HepG2 (cell line): ENCODE measurements around the gene FGD4. TPM values are rescaled to one million over a fixed set of nuclear protein-coding genes. Genes with fewer than 3 reads are reported as not detected.

Source experiments
- ATAC-seq: fragments of 200-7000 bp; cut with Tn5 transposase; 3 replicates; pipeline ENCODE4 v1.9.1; 2020; ENCODE audit warnings: mild to moderate bottlenecking, moderate library complexity
- BruUV-seq: library from RNA; stranded (reverse); fragments of 400-500 nt; replicated peaks from 2 replicates; lab custom pipeline; 2021; lab: Mats Ljungman, UMichigan
- CTCF ChIA-PET: fragments of 300-600 bp; formaldehyde crosslinking; extraction: SDS; loops from one replicate; lab custom pipeline; 2021; ENCODE audit warnings: low total read pairs, inconsistent platforms, low intra/inter-chr PET ratio; lab: Yijun Ruan, JAX
- POLR2A ChIA-PET: fragments of 350-600 bp; sonication (Branson Sonifier 250); formaldehyde crosslinking; loops from one replicate; lab custom pipeline; 2020; ENCODE audit warnings: antibody characterized with exemption, inconsistent platforms; lab: Yijun Ruan, JAX
- DNase-seq: peaks from one replicate; pipeline ENCODE4 v3.0.0-alpha.2; 2015; ENCODE audit warnings: low spot score
- FAIRE-seq: peaks from 3 replicates; lab custom pipeline; 2011; peaks lifted over from hg19 to GRCh38; lab: Jason Lieb, UNC
- H2AFZ ChIP-seq: one replicate; pipeline ENCODE4 v1.6.1; 2011; ENCODE audit warnings: low read length, inconsistent platforms
- H3K27ac ChIP-seq: fragments of 300-600 bp; 3 replicates; pipeline ENCODE4 v1.8.0; 2011; ENCODE audit warnings: mixed run types, mild to moderate bottlenecking, mixed read lengths, low read length, inconsistent platforms; ENCODE audit not compliant: insufficient read depth; ENCODE audit errors: extremely low read length
- H3K27me3 ChIP-seq, 2 experiments: fragments of 200-600 bp in 1 of 2; 2 replicates in 1 of 2; 3 replicates in 1 of 2; pipeline versions ENCODE4 v1.6.0 to v1.8.0; 2011; ENCODE audit warnings: low read length in 2 of 2, mild to moderate bottlenecking in 2 of 2, moderate library complexity in 2 of 2, inconsistent platforms in 1 of 2; ENCODE audit not compliant: insufficient read depth in 2 of 2, control insufficient read depth in 1 of 2
- H3K36me3 ChIP-seq, 2 experiments: fragments of 200-600 bp in 1 of 2; replicated peaks in 1 of 2; 2 replicates in 1 of 2; 3 replicates in 1 of 2; pipeline versions ENCODE4 v1.5.1 to v1.8.0; 2011; ENCODE audit warnings: low read length in 2 of 2, inconsistent platforms in 1 of 2; ENCODE audit not compliant: insufficient read depth in 2 of 2, control insufficient read depth in 1 of 2
- H3K4me1 ChIP-seq: 2 replicates; pipeline ENCODE4 v1.5.1; 2012; ENCODE audit warnings: low read length, inconsistent platforms; ENCODE audit not compliant: insufficient read depth
- H3K4me2 ChIP-seq: 2 replicates; pipeline ENCODE4 v1.6.0; 2011; ENCODE audit warnings: low read depth, low read length, inconsistent platforms
- H3K4me3 ChIP-seq, 3 experiments: fragments of 200-600 bp in 1 of 3; sonication (generic), shearing (Covaris generic) in 1 of 3; replicated peaks in 1 of 3; 2 replicates each; pipeline ENCODE4 v1.5.1; 2011 to 2016; ENCODE audit warnings: low read length in 3 of 3, inconsistent platforms in 2 of 3, low read depth in 2 of 3, mild to moderate bottlenecking in 2 of 3, control low read depth in 1 of 3, mixed read lengths in 1 of 3; ENCODE audit not compliant: insufficient read depth in 1 of 3
- H3K79me2 ChIP-seq: one replicate; pipeline ENCODE4 v1.6.1; 2011; ENCODE audit warnings: low read length, inconsistent platforms; ENCODE audit not compliant: insufficient read depth
- H3K9ac ChIP-seq: 2 replicates; pipeline ENCODE4 v1.6.0; 2011; ENCODE audit warnings: mild to moderate bottlenecking, low read depth, low read length, inconsistent platforms; ENCODE audit not compliant: insufficient read depth
- H3K9me3 ChIP-seq: 2 replicates; pipeline ENCODE4 v1.5.1; 2012; ENCODE audit warnings: mild to moderate bottlenecking, low read length
- H4K20me1 ChIP-seq: 2 replicates; pipeline ENCODE4 v1.6.0; 2011; ENCODE audit warnings: inconsistent platforms, mild to moderate bottlenecking, low read length, moderate library complexity; ENCODE audit not compliant: insufficient read depth
- ASH2L ChIP-seq: fragments of 300-600, 200-600 bp; sonication (generic); IDR thresholded peaks from 2 replicates; pipeline ENCODE4 v1.7.0; 2017; ENCODE audit warnings: low read depth, mild to moderate bottlenecking, moderate library complexity, mixed read lengths, low read length; ENCODE audit not compliant: insufficient read length
- CHD2 ChIP-seq: IDR thresholded peaks from 2 replicates; pipeline ENCODE4 v1.6.1; 2011; ENCODE audit warnings: low read depth, low read length, improper control_type of control experiment
- DNMT1 ChIP-seq: sonication (generic); formaldehyde crosslinking; IDR thresholded peaks from 2 replicates; pipeline ENCODE4 v1.5.1; 2020; ENCODE audit warnings: mild to moderate bottlenecking, missing genetic modification reagents
- KDM5B ChIP-seq: sonication (generic); formaldehyde crosslinking; IDR thresholded peaks from 2 replicates; pipeline ENCODE4 v1.4.0; 2020; ENCODE audit warnings: missing genetic modification reagents, mild to moderate bottlenecking, borderline replicate concordance
- RFXAP ChIP-seq: sonication (generic); formaldehyde crosslinking; IDR thresholded peaks from 2 replicates; pipeline ENCODE4 v1.4.0; 2020; ENCODE audit warnings: missing genetic modification reagents, borderline replicate concordance
- ZNF335 ChIP-seq: sonication (generic); formaldehyde crosslinking; IDR thresholded peaks from 2 replicates; pipeline ENCODE4 v1.4.0; 2020; ENCODE audit warnings: missing genetic modification reagents
- ZNF430 ChIP-seq: sonication (generic); formaldehyde crosslinking; IDR thresholded peaks from 2 replicates; pipeline ENCODE4 v1.9.0; 2021; ENCODE audit warnings: mild to moderate bottlenecking, missing genetic modification reagents
- ZNF850 ChIP-seq: sonication (generic); formaldehyde crosslinking; conservative IDR thresholded peaks from 2 replicates; pipeline ENCODE4 v1.9.0; 2021; ENCODE audit warnings: mild to moderate bottlenecking, missing genetic modification reagents
- whole genome bisulfite sequencing: methylation state at CpG from one replicate; pipeline ENCODE4 v1.1.6; 2017; ENCODE audit warnings: low lambda C conversion rate; 5-methylcytosine and 5-hydroxymethylcytosine counted together
- in situ Hi-C: cut with HindIII; loops from 2 replicates; pipeline ENCODE4 v1.10.0; 2017; ENCODE audit warnings: low pct_unique_long_range_greater_than_20kb; ENCODE audit not compliant: extremely low pct_ligation_motif_present
- intact Hi-C: fragments of 100-400 bp; cut with micrococcal nuclease; formaldehyde crosslinking; loops from one replicate; pipeline ENCODE4 v1.10.0; 2022; ENCODE audit not compliant: unreplicated experiment
- polyA plus RNA-seq, 8 experiments: library from polyadenylated mRNA; depleted of rRNA in 3 of 8; stranded (reverse) in 7 of 8; unstranded in 1 of 8; fragments of >200 nt; fragmentation: Illumina TruSeq in 4 of 8; extraction: Trizol in 4 of 8; gene quantifications; 2 replicates each; pipeline versions ENCODE4 v1.2.1 to v1.2.3, GENCODE V29; 2011 to 2016; ENCODE audit warnings: low read depth in 4 of 8, missing spikeins in 1 of 8, mixed read lengths in 1 of 8; ENCODE audit not compliant: insufficient read depth in 1 of 8
- total RNA-seq, 5 experiments: library from RNA; depleted of rRNA; stranded (reverse); fragments of >200 nt; fragmentation: Illumina TruSeq; extraction: Trizol; gene quantifications; 2 replicates each; pipeline ENCODE4 v1.2.3, GENCODE V29; 2016; ENCODE audit warnings: low read depth in 1 of 5
- TF ChIP-seq, protein P1 (sequence below), 2 experiments: fragments of 450-650 bp in 1 of 2; sonication (generic) in 1 of 2; formaldehyde crosslinking in 1 of 2; IDR thresholded peaks; 2 replicates each; pipeline versions ENCODE4 v1.6.1 to v1.8.0; 2016 to 2022; ENCODE audit warnings: antibody characterized with exemption in 1 of 2, mild to moderate bottlenecking in 1 of 2, missing genetic modification reagents in 1 of 2
- TF ChIP-seq, protein P2 (sequence below): IDR thresholded peaks from 2 replicates; pipeline ENCODE4 v1.6.1; 2016; ENCODE audit warnings: mild to moderate bottlenecking, missing biosample characterization, missing genetic modification reagents
- TF ChIP-seq, protein P3 (sequence below): sonication (generic); formaldehyde crosslinking; IDR thresholded peaks from 2 replicates; pipeline ENCODE4 v1.8.0; 2022; ENCODE audit warnings: mild to moderate bottlenecking, missing genetic modification reagents, moderate library complexity
- TF ChIP-seq, protein P4 (sequence below): IDR thresholded peaks from 2 replicates; pipeline ENCODE4 v1.6.1; 2016; ENCODE audit warnings: control low read depth

Gene FGD4
- total and polyA plus RNA-seq, 2 of the 13 experiments (the other 11 are each of a cell fraction or from before 2014, with no cell fraction given) = 4.6 to 6.6 TPM

DNA sequence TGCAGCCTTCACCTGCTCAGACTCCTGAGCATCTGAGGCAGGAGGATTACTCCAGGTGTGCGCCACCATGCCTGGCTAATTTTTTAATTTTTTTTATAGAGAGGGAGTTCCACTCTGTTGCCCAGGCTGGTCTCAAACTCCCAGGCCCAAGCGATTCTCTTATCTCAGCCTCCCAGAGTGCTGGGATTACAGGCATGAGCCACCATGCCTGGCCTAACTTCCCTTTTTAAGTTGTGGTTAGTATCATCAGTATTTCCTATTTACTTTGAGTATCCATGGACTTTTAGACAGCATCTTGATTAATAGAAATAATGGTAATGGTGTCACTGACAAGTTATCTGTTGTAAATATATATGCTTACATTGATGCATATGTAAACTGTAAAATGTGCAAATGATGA lies 116.9 kb downstream of the FGD4 start:
- Histone ChIP-seq H3K4me1 (peaks cover 7% of the 10 kb centered on the region; the same call in 1 of the 2 replicates), H3K36me3 (no peaks in the 10 kb centered on the region), H3K27ac (no peak overlapping the region), H3K27me3 (no peaks in the 10 kb centered on the region), H3K4me3 (no peak overlapping the region), H2AFZ (no peak overlapping the region), H3K9ac (no peak overlapping the region), H4K20me1 (no peaks in the 10 kb centered on the region), H3K9me3 (no peaks in the 10 kb centered on the region), H3K79me2 (no peaks in the 10 kb centered on the region), H3K4me2 (no peak overlapping the region)
- intact Hi-C loops (no loop called here), in situ Hi-C loops (no loop called here)
- DNase-seq = no peak
- ChIA-PET CTCF (no interaction called here), POLR2A (no interaction called here)
- BruUV-seq = no TSS peak
- 85% methylated on average over 2 of the region's 2 CpGs for WGBS
- no peak for FAIRE-seq
- no peak for ATAC-seq
- no peak for TF ChIP-seq KDM5B (CRISPR knock-in tag)
- TF ChIP-seq RFXAP (CRISPR knock-in tag) = no peak
- TF ChIP-seq DNMT1 (CRISPR knock-in tag) = no peak
- TF ChIP-seq, protein P1, sequence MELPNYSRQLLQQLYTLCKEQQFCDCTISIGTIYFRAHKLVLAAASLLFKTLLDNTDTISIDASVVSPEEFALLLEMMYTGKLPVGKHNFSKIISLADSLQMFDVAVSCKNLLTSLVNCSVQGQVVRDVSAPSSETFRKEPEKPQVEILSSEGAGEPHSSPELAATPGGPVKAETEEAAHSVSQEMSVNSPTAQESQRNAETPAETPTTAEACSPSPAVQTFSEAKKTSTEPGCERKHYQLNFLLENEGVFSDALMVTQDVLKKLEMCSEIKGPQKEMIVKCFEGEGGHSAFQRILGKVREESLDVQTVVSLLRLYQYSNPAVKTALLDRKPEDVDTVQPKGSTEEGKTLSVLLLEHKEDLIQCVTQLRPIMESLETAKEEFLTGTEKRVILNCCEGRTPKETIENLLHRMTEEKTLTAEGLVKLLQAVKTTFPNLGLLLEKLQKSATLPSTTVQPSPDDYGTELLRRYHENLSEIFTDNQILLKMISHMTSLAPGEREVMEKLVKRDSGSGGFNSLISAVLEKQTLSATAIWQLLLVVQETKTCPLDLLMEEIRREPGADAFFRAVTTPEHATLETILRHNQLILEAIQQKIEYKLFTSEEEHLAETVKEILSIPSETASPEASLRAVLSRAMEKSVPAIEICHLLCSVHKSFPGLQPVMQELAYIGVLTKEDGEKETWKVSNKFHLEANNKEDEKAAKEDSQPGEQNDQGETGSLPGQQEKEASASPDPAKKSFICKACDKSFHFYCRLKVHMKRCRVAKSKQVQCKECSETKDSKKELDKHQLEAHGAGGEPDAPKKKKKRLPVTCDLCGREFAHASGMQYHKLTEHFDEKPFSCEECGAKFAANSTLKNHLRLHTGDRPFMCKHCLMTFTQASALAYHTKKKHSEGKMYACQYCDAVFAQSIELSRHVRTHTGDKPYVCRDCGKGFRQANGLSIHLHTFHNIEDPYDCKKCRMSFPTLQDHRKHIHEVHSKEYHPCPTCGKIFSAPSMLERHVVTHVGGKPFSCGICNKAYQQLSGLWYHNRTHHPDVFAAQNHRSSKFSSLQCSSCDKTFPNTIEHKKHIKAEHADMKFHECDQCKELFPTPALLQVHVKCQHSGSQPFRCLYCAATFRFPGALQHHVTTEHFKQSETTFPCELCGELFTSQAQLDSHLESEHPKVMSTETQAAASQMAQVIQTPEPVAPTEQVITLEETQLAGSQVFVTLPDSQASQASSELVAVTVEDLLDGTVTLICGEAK (IDR thresholded peaks at IDR 0.05) = no peak
- TF ChIP-seq, protein P1 (CRISPR knock-in tag; IDR thresholded peaks at IDR 0.05) = no peak
- no peak for TF ChIP-seq ZNF335 (CRISPR knock-in tag)
- no peak for TF ChIP-seq CHD2
- TF ChIP-seq, protein P2, sequence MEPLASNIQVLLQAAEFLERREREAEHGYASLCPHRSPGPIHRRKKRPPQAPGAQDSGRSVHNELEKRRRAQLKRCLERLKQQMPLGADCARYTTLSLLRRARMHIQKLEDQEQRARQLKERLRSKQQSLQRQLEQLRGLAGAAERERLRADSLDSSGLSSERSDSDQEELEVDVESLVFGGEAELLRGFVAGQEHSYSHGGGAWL (CRISPR knock-in tag) = no peak
- no peak for TF ChIP-seq ASH2L
- no peak for TF ChIP-seq ZNF850
- TF ChIP-seq, protein P3, sequence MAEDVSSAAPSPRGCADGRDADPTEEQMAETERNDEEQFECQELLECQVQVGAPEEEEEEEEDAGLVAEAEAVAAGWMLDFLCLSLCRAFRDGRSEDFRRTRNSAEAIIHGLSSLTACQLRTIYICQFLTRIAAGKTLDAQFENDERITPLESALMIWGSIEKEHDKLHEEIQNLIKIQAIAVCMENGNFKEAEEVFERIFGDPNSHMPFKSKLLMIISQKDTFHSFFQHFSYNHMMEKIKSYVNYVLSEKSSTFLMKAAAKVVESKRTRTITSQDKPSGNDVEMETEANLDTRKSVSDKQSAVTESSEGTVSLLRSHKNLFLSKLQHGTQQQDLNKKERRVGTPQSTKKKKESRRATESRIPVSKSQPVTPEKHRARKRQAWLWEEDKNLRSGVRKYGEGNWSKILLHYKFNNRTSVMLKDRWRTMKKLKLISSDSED (CRISPR knock-in tag) = no peak
- TF ChIP-seq, protein P4, sequence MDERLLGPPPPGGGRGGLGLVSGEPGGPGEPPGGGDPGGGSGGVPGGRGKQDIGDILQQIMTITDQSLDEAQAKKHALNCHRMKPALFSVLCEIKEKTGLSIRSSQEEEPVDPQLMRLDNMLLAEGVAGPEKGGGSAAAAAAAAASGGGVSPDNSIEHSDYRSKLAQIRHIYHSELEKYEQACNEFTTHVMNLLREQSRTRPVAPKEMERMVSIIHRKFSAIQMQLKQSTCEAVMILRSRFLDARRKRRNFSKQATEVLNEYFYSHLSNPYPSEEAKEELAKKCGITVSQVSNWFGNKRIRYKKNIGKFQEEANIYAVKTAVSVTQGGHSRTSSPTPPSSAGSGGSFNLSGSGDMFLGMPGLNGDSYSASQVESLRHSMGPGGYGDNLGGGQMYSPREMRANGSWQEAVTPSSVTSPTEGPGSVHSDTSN (CRISPR knock-in tag) = no peak
- no peak for TF ChIP-seq ZNF430 (CRISPR knock-in tag)
